ENCODE results near the gene EMC7. TPM values are rescaled to one million over a fixed set of nuclear protein-coding genes. Genes with fewer than 3 reads are reported as not detected.

Gene EMC7
- polyA plus RNA-seq, 3 donors = 41.7 to 135 (median 125) TPM

GRCh38 chr15:34064438-34064837 is 37.2 kb downstream of the EMC7 start:
- no peak overlapping the region for H3K27ac ChIP-seq (ENCODE audit: low read depth in 1 of 2, low read length in 2 of 2)
- no peaks in the 10 kb centered on the region for H3K9me3 ChIP-seq (replicated peaks in 1 of 2; ENCODE audit: control insufficient read depth in 1 of 2, insufficient read depth in 1 of 2, low read length in 2 of 2)
- intact Hi-C loops (cut with micrococcal nuclease) = loop anchor here (5.0 to 10.0 kb wide), 3 partner anchors 148 to 858 kb away; partner anchors contain the start of genes GOLGA8B (in 1 of the 2) and KATNBL1 (in 1 of the 2)
- no peaks in the 10 kb centered on the region for H3K79me2 ChIP-seq (ENCODE audit: insufficient read depth, low read length)
- TF ChIP-seq CTCF (IDR thresholded peaks at IDR 0.05) = no peak
- Mint-ChIP-seq H3K4me1 (peaks cover 3% of the 10 kb centered on the region), H3K4me3 (no peak overlapping the region), H3K9me3 (no peaks in the 10 kb centered on the region), H3K27ac (no peak overlapping the region), H3K36me3 (no peaks in the 10 kb centered on the region), H3K27me3 (ENCODE audit: low read depth in 3 of 3) (peaks cover 0 to 4% (median under 1%) of the 10 kb centered on the region in 3 donors)
- no peaks in the 10 kb centered on the region for H3K36me3 ChIP-seq (replicated peaks in 1 of 2; ENCODE audit: control insufficient read depth in 1 of 2, insufficient read depth in 2 of 2, low read length in 2 of 2)
- no peak overlapping the region for H3K4me2 ChIP-seq (replicated peaks; ENCODE audit: extremely low read depth, low read length, poor library complexity, severe bottlenecking)
- H3K27me3 ChIP-seq (ENCODE audit: control insufficient read depth in 2 of 2, insufficient read depth in 2 of 2, low read length in 2 of 2) = no peaks in the 10 kb centered on the region
- no peak for DNase-seq
- no CpG with 5 or more reads among the region's 1 CpG for WGBS (ENCODE audit: insufficient coverage)
- no peaks in the 10 kb centered on the region for H4K20me1 ChIP-seq (ENCODE audit: insufficient read depth, low read length)
- H2AFZ ChIP-seq (ENCODE audit: insufficient read depth, low read depth, low read length, poor library complexity, severe bottlenecking) = no peak overlapping the region
- H3K4me1 ChIP-seq (ENCODE audit: control insufficient read depth in 1 of 2, insufficient read depth in 2 of 2, low read length in 2 of 2) = no peaks in the 10 kb centered on the region
- H3K4me3 ChIP-seq (replicated peaks in 1 of 3; ENCODE audit: low read depth in 2 of 3, low read length in 3 of 3) = no peak overlapping the region
- no peak overlapping the region for H3K9ac ChIP-seq (ENCODE audit: insufficient read depth, low read length, poor library complexity, severe bottlenecking)

DNA sequence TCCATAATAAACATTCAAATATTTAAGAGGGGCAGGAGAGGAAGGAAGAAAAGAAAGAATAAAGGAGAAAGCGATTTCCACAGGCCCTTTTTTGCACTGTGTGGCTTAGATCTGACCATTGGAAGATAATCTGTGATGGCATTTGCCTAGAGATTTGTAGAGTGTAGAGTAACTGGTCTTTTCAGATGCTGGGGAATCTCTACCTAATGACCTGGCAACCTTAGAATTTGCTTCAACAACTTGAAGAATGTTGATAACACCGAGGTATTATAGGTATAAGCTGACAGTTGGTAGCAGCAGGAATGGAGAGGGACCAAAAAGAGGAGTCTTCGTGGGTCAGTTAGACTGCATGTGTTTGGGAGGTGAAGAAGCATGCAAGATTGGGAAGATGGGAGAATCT is 41.7 kb downstream of the EMC7 start:
- no peak overlapping the region for H3K27ac Mint-ChIP-seq
- Histone ChIP-seq H3K27me3 (ENCODE audit: control insufficient read depth in 2 of 2, insufficient read depth in 2 of 2, low read length in 2 of 2) (no peaks in the 10 kb centered on the region), H4K20me1 (ENCODE audit: insufficient read depth, low read length) (no peaks in the 10 kb centered on the region), H3K4me3 (replicated peaks in 1 of 3; ENCODE audit: low read depth in 2 of 3, low read length in 3 of 3) (no peak overlapping the region), H2AFZ (ENCODE audit: insufficient read depth, low read depth, low read length, poor library complexity, severe bottlenecking) (no peak overlapping the region), H3K79me2 (ENCODE audit: insufficient read depth, low read length) (no peaks in the 10 kb centered on the region), H3K4me1 (ENCODE audit: control insufficient read depth in 1 of 2, insufficient read depth in 2 of 2, low read length in 2 of 2) (no peaks in the 10 kb centered on the region), H3K4me2 (replicated peaks; ENCODE audit: extremely low read depth, low read length, poor library complexity, severe bottlenecking) (no peak overlapping the region), H3K9me3 (replicated peaks in 1 of 2; ENCODE audit: control insufficient read depth in 1 of 2, insufficient read depth in 1 of 2, low read length in 2 of 2) (no peaks in the 10 kb centered on the region), H3K9ac (ENCODE audit: insufficient read depth, low read length, poor library complexity, severe bottlenecking) (no peak overlapping the region), H3K27ac (ENCODE audit: low read depth in 1 of 2, low read length in 2 of 2) (no peak overlapping the region), H3K36me3 (replicated peaks in 1 of 2; ENCODE audit: control insufficient read depth in 1 of 2, insufficient read depth in 2 of 2, low read length in 2 of 2) (no peaks in the 10 kb centered on the region)
- peaks cover 0 to 3% (median 2%) of the 10 kb centered on the region in 3 donors for H3K27me3 Mint-ChIP-seq (ENCODE audit: low read depth in 3 of 3)
- H3K36me3 Mint-ChIP-seq = no peaks in the 10 kb centered on the region
- peaks cover 0 to 1% (median 0%) of the 10 kb centered on the region in 7 donors for H3K9me3 Mint-ChIP-seq
- intact Hi-C loops (cut with micrococcal nuclease) = loop anchor here (5.0 to 10.0 kb wide), 3 partner anchors 152 to 862 kb away; partner anchors contain the start of genes GOLGA8B (in 1 of the 2) and KATNBL1 (in 1 of the 2)
- TF ChIP-seq CTCF (IDR thresholded peaks at IDR 0.05) = no peak
- WGBS (ENCODE audit: insufficient coverage) = 83% methylated on average over 2 of the region's 3 CpGs
- H3K4me1 Mint-ChIP-seq = peaks cover 3% of the 10 kb centered on the region
- DNase-seq = no peak
- no peak overlapping the region for H3K4me3 Mint-ChIP-seq

Measured in CD14-positive monocyte (primary cell).